ENCODE results near the gene HMCN2. TPM values are rescaled to one million over a fixed set of nuclear protein-coding genes. Genes with fewer than 3 reads are reported as not detected.

HMCN2 gene
- total and polyA plus RNA-seq, 8 donors: 1.1 to 21.1 (median 5.0) TPM

GRCh38 chr9:130345009-130345896 is 79.7 kb downstream of the HMCN2 start:
- H3K9me3 ChIP-seq: no peaks in the 10 kb centered on the region
- H3K36me3 ChIP-seq: no peaks in the 10 kb centered on the region
- 68 to 79% (median 76%) methylated on average over 9 of the region's 9 CpGs for WGBS, 5 donors
- no peak for DNase-seq
- H3K27me3 ChIP-seq: peaks cover 0 to 20% (median 0%) of the 10 kb centered on the region in 3 donors
- no peak overlapping the region for H3K27ac ChIP-seq
- TF ChIP-seq EP300 (IDR thresholded peaks at IDR 0.05) (no peak), CTCF (IDR thresholded peaks at IDR 0.05) (no peak), POLR2A (IDR thresholded peaks at IDR 0.05) (no peak), POLR2AphosphoS5 (IDR thresholded peaks at IDR 0.05) (no peak)
- intact Hi-C loops (cut with DNase I; ENCODE audit: low total_unique reads): loop anchor here (10.0 kb wide), 1 partner anchor 240 kb away; no protein-coding TSS in a partner anchor
- no peak overlapping the region for H3K4me3 ChIP-seq
- H3K4me1 ChIP-seq: peaks cover 0 to 5% (median 2%) of the 10 kb centered on the region in 4 donors

- no peak for TF ChIP-seq POLR2AphosphoS5 (IDR thresholded peaks at IDR 0.05)
- TF ChIP-seq POLR2A (IDR thresholded peaks at IDR 0.05): no peak
- TF ChIP-seq EP300 (IDR thresholded peaks at IDR 0.05): no peak
- TF ChIP-seq CTCF (IDR thresholded peaks at IDR 0.05): no peak
- intact Hi-C loops (cut with DNase I; ENCODE audit: low total_unique reads): loop anchor here (10.0 kb wide), 1 partner anchor 241 kb away; no protein-coding TSS in a partner anchor
Measured at GRCh38 chr9:130345897-130346385, 80.4 kb downstream of the HMCN2 start.

GRCh38 chr9:130346431-130346830 is 80.9 kb downstream of the HMCN2 start:
- TF ChIP-seq EP300 (IDR thresholded peaks at IDR 0.05) (no peak), CTCF (IDR thresholded peaks at IDR 0.05) (no peak), POLR2AphosphoS5 (IDR thresholded peaks at IDR 0.05) (no peak), POLR2A (IDR thresholded peaks at IDR 0.05) (no peak)
- no peak for DNase-seq
- peaks cover 0 to 20% (median 0%) of the 10 kb centered on the region in 3 donors for H3K27me3 ChIP-seq
- no peaks in the 10 kb centered on the region for H3K36me3 ChIP-seq
- intact Hi-C loops (cut with DNase I; ENCODE audit: low total_unique reads): loop anchor here (10.0 kb wide), 1 partner anchor 242 kb away; no protein-coding TSS in a partner anchor
- 67 to 78% (median 73%) methylated on average over 12 to 14 of the region's 14 CpGs for WGBS, 5 donors
- no peak overlapping the region for H3K4me3 ChIP-seq
- H3K9me3 ChIP-seq: no peaks in the 10 kb centered on the region
- peaks cover 0 to 5% (median 2%) of the 10 kb centered on the region in 4 donors for H3K4me1 ChIP-seq
- H3K27ac ChIP-seq: no peak overlapping the region

More at GRCh38 chr9:130345897-130346385, 80.4 kb downstream of the HMCN2 start:
- WGBS, 5 donors: 51 to 64% (median 55%) methylated on average over 5 to 13 of the region's 13 CpGs
- no peak overlapping the region for H3K27ac ChIP-seq
- H3K9me3 ChIP-seq: no peaks in the 10 kb centered on the region
- DNase-seq: no peak
- no peak overlapping the region for H3K4me3 ChIP-seq
- H3K36me3 ChIP-seq: no peaks in the 10 kb centered on the region
- H3K27me3 ChIP-seq: peaks cover 0 to 20% (median 0%) of the 10 kb centered on the region in 3 donors
- peaks cover 0 to 5% (median 2%) of the 10 kb centered on the region in 4 donors for H3K4me1 ChIP-seq

GRCh38 chr9:130347036-130347435 is 81.5 kb downstream of the HMCN2 start:
- H3K27me3 ChIP-seq: peaks cover 0 to 20% (median 0%) of the 10 kb centered on the region in 3 donors
- H3K27ac ChIP-seq: no peak overlapping the region
- H3K4me1 ChIP-seq: peaks cover 0 to 5% (median 2%) of the 10 kb centered on the region in 4 donors
- H3K36me3 ChIP-seq: no peaks in the 10 kb centered on the region
- intact Hi-C loops (cut with DNase I; ENCODE audit: low total_unique reads): loop anchor here (10.0 kb wide), 1 partner anchor 242 kb away; no protein-coding TSS in a partner anchor
- H3K9me3 ChIP-seq: no peaks in the 10 kb centered on the region
- WGBS, 5 donors: 75 to 84% (median 77%) methylated on average over 14 of the region's 14 CpGs
- no peak for TF ChIP-seq CTCF (IDR thresholded peaks at IDR 0.05)
- no peak for TF ChIP-seq EP300 (IDR thresholded peaks at IDR 0.05)
- TF ChIP-seq POLR2A (IDR thresholded peaks at IDR 0.05): no peak
- no peak for TF ChIP-seq POLR2AphosphoS5 (IDR thresholded peaks at IDR 0.05)
- DNase-seq: no peak
- no peak overlapping the region for H3K4me3 ChIP-seq

Data from stomach (tissue), 9 donors.